Activated CD8-positive, alpha-beta memory T cell treated with anti-CD3 and anti-CD28 coated beads for 4 hours (primary cell): ENCODE results near the gene MEMO1.
"Not testable (repeated sequence)": the region's sequence is repeated elsewhere in the genome, so short reads cannot be mapped to it uniquely, and the experiment has no call there.

Experiments
- DNase-seq, 2 donors: peaks; one replicate each; pipeline ENCODE4 v3.0.0-alpha.2; 2020; ENCODE audit warnings: low read depth in 2 of 2

Gene MEMO1

DNA sequence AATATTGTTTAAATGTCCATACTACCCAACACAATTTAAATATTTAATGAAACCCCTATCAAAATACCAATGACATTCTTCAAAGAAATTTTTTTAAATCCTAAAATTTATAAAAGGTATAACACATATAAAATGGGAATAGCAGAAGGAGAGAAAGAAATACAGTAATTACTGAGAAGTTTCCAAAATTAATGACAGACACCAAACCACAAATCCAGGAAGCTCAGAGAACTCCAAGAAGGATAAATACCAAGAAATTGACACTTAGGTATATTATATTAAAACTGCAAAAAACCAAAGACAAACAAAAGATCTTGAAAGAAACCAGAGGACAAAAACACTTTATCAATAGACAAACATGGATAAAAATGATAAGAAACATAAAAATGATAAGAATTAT is 101.1 kb downstream of the MEMO1 start:
- no peak for DNase-seq

DNA sequence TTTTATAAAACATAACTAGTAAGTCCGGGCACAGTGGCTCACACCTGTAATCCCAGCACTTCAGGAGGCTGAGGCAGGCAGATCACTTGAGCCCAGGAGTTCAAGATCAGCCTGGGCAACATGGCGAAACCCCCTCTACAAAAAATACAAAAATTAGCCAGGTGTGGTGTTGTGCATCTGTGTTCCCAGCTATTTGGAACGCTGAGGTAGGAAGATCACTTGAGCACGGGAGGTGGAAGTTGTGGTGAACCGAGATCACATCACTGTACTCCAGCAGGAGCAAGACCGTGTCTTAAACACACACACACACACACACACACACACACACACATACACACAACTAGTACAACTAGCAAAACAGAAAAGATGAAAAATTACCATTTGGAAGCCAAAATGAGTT is 103.3 kb downstream of the MEMO1 start:
- DNase-seq = not testable (repeated sequence)

DNA sequence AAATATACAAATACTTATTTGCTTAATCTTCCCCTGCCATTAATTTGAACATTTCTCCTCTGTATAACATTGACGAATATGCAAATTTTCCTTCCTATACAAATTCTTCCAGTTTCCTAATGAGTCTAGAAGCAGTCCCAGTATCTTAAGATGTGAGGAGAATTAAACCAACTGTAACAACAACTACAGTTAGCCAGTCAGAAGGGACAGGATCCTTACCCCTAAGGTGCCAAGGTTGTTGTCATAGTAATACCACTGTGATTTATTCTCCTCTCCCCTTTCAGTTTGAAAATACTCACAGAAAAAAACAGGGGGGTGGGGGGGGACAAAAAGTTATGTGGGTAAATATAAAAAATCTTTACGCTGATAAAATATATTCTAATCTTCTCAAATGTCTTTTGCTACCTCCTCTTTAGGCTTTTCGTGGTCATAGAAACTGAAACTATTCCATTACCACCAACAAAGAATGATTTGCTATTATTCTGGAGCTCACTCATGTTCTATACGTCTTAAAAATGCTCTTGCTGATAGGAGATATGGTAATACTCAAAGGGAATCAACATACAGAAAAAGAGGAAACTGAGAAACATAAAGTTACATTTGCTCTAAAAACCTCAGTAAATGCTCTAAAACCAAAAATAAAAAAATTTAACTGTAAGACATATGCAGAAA is 107.6 kb downstream of the MEMO1 start:
- no peak for DNase-seq

DNA sequence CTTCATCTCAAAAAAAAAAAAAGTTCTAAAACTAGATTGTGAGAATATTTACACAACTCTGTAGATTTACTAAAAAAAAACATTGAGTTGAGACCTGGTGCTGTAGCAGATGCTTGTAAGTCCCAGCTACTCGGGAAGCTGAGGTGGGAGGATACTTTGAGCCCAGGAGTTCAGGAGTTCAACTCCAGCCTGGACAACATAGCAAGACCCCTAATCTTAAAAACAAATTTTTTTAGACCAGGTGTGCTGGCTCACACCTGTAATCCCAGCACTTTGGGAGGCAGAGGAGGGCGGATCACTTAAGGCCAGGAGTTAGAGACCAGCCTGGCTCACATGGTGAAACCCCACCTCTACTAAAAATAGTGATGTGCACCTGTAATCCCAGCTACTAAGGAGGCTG is 108.9 kb downstream of the MEMO1 start:
- DNase-seq = no peak

DNA sequence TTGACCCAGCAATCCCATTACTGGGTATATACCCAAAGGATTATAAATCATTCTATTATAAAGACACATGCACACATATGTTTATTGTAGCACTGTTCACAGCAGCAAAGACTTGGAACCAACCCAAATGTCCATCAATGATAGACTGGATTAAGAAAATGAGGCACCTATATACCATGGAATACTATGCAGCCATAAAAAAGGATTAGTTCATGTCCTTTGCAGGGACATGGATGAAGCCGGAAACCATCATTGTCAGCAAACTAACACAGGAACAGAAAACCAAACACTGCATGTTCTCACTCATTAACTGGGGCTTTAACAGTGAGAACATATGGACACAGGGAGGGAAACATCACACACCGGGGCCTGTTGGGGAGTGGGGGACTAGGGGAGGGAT is 110.7 kb downstream of the MEMO1 start:
- not testable (repeated sequence) for DNase-seq

DNA sequence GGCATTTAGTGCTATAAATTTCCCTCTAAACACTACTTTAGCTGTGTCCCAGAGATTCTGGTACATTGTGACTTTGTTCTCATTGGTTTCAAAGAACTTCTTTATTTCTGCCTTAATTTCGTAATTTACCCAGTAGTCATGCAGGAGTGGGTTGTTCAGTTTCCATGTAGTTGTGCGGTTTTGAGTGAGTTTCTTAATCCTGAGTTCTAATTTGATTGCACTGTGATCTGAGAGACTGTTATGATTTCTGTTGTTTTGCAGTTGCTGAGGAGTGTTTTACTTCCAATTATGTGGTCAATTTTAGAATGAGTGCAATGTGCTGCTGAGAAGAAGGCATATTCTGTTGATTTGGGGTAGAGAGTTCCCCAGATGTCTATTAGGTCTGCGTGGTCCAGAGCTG is 112.5 kb downstream of the MEMO1 start:
- DNase-seq = not testable (repeated sequence)

DNA sequence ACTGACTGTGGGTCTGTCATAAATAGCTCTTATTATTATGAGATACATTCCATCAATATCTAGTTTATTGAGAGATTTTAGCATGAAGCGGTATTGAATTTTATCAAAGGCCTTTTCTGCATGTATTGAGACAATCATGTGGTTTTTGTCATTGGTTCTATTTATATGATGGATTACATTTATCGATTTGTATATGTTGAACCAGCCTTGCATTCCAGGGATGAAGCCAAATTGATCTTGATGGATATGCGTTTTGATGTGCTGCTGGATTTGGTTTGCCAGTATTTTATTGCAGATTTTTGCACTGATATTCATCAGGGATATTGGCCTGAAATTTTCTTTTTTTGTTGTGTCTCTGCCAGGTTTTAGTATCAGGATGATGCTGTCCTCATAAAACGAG is 113.5 kb downstream of the MEMO1 start:
- not testable (repeated sequence) for DNase-seq

DNA sequence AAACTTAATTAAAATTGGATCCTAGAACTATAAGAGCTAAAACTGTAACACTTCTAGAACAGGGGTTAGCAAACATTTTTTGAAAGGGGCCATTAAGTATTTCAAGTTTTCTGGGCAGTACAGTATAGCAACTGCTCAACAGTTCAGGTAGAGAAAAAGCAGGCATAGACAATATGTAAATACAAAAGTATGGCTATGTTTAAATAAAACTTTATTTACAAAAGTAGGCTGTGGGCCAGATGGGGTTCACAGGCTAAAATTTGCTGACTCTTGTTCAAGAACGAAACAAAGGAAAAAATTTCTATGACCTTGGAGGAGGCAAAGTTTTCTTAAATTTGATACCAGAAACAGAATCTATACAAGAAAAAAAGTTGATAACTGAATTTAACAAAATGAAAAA is 114.5 kb downstream of the MEMO1 start:
- DNase-seq = no peak

DNA sequence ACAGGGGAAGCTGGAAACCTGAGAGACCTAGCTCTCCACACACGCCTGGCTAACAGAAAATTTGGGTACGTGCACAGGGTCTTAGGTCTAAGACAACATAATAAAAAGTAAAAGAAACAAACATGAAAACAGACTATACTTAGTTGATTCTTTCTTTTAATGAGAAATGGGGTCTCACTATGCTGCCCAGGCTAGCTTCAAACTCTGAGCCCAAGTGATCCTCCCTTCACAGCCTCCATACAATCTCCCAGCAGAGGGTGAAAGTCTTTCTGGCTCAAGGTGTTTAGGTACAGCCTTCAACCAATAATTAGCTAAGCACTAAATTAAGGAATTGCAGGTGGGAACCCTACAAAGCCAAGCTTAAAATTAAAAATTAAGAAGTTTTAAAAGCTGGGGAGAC is 116.2 kb downstream of the MEMO1 start:
- DNase-seq = no peak

DNA sequence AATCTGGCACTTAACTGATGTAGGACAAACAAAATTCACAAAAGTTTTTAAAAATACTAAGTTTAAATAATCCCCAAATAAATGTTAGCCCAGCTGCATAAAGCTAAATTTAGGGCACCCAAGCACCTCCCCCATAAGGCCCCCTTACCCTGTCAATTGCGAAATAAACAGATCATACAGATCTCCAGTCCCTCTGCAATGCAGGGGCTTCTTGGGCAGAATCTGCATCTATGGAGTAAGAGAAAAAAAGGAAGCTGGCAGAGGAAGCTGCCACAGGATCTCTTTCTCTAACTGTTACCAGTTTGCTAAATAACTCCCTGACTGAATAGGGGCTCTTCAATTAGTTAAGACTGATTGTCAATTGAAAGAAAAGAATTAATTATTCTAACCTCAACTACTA is 117.7 kb downstream of the MEMO1 start:
- DNase-seq = no peak

DNA sequence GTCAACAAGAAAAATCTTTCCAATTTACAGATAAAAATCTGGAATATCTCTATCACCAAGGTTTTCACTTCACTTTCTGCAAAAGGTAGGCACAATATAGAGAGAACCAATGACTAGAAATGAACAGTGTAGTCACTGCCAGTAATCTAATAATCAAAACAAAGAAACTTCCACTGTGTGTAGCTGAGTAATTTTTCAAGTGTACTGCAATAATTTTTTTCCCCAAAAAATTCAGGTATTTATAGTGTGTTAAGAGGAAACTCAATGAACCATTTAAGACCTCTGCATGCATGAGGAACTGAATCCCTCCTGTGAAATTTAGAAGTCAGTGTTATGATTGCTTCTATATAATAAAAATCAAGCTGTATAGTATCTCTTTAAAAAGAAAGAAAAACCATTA is 121.8 kb downstream of the MEMO1 start:
- no peak for DNase-seq

DNA sequence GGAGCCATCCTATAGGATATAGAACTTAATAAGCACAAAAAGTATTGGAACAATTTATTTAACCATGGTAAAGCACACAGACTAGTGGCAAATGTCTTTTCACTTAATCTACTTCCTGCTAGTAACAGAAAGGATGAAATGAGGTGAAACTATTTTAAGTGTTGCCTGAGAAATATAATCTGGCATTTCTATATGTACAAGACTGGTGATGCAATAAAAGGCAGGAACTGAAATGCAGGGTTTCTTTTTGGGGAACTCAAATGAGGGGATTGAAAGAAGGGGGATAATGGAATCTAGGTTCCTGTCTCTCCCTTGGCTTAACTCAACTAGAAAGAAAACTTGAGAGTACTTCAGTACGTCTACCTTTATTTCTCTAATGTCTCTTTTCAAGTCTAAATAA is 122.3 kb downstream of the MEMO1 start:
- DNase-seq = no peak

DNA sequence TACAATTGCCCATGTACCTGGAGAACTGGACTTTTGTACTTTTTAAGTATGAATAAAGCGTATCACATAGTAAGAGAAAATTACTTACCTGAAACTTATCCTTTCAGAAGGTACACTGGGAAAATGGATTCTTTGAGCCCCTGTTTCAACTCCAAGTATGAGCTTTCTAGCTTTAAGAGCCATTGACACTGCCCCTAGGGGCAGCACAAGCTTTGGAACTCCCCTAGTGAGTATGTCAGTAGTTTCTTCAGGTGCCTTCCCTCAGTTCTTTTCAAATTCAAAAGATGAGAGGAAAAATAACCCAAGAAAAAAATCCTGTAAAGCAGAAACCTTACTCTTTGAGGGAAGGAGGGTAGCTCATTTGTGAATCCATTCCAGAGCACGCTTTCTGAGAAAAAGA is 124.1 kb downstream of the MEMO1 start:
- DNase-seq = no peak

DNA sequence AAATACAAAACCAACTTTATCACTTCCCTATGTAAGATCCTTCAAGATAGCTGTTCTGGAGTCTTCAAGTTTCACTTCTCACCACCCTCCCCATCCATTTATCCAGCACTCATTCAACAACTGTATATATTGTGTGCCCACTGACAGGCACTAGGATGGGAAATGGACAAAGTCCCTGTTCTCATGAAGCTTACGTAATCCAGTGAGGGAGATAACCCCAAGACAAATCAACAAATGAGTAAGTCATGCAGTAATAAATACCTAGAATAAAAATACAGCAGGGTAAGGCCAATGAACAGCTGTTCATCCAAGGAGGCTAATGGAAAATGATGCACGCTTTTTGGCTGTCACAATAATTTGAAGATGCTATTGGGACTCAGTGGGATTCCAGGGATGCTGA is 133.8 kb downstream of the MEMO1 start:
- DNase-seq = no peak

DNA sequence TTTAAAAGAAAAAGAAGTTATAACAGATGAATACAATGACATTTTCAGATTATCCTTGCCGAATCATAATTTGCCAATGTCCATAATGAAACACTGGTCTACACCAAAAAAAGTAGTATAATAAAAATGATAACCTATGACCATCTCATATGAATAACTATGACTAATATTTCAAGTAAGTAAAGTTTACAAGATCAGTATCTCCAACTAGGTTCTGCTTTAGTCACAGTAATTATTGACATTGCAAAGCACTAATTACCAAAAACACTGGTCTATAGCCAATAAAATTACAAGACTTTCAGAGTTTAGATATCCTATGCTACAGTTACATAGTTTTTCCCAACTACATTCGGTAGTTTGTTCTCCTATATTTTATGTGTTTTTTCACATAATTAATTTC is 136.7 kb downstream of the MEMO1 start:
- DNase-seq = no peak

DNA sequence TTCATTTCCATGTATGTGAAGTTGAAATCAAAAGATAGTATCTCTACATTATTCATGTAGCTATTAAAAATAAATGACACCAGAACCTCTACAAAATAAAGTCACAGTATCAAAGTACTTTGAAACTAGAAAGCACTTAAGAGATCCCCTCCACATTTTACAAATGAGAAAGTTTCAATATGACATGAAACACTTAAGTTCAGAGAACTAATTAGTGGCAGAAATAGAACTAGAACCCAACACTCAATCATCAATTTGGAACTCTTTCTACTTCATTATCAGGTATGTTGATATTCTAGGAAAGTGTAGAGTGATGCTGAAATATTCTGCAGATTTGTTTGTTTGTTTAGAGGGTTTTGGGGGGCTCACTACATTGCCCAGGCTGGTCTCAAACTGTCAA is 145.6 kb downstream of the MEMO1 start:
- no peak for DNase-seq

DNA sequence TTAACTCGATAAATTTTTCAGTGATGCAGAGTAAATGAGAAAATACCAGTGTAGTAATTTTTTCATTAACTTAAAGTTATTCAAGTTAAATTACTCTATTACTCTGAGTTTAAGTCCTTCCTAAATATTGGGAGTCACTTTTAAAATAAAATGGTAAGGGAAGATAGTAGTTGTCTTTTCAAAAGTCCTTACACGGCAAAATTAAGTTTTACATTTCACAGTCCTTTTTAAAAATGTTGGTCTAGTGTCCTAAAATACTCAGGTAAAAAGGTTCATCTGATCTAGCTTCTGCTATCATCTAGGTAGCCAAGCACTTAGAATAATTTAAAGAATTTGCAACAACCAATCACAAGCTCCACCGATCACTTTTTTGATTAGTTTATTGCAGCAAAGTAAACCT is 146.9 kb downstream of the MEMO1 start:
- DNase-seq = no peak

DNA sequence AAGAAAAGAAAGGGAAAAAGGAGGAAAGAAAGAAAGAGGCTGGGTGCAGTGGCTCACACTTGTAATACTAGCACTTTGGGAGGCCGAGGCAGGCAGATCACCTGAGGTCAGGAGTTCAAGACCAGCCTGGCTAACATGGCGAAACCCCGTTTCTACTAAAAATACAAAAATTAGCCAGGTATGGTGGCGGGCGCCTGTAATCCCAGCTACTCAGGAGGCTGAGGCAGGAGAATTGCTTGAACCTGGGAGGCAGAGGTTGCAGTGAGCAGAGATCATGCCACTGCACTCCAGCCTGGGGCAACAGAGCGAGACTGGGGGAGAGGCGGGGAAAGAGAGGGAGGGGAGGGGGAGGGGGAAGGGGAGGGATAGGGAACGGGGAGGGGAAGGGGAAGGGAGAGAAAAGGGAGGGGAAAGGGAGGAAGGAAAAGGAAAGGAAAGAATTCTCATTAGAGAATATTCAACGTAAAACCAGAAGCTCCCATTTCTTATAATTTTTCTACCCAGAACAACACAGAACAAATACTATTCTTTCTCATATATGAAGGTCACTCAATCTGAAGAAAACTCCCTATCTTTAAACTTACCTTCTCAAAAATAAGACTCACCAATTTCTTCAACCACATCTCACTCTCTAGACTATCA is 147.7 kb downstream of the MEMO1 start:
- not testable (repeated sequence) for DNase-seq

DNA sequence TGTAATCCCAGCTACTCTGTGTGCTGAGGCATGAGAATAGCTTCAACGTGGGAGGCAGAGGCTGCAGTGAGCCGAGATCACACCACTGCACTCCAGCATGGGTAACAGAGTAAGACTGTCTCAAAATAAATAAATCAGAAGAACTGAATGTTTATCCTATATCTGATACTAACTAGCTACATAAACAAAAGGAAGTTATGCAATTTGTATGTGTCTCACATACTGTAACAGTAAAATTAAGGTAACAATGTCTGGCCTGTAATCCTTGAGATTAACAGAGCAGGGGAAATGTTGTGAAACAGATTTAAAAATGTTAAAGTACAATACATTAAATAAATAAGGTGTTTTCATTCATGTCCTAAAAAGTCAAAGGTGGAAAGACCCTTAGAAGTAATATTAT is 150.8 kb downstream of the MEMO1 start:
- no peak for DNase-seq

DNA sequence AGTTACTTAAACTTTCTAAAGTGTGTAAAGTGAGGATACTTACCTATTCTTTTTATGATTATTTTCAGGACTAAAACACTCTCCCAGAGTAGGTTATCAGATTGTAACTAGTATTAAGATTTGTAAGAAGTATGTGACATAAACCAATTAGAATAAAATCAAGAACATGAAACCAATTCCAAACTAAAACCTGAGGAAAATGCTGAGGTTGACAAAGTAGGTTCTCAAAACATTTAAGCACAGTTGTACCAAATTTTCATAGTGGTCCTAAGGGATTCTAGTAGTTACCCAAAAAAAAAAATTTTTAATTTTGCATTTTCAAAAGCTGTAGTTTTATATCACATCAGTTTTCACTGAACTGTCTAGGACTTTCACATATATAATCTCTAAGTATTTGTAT is 157.3 kb downstream of the MEMO1 start:
- no peak for DNase-seq

DNA sequence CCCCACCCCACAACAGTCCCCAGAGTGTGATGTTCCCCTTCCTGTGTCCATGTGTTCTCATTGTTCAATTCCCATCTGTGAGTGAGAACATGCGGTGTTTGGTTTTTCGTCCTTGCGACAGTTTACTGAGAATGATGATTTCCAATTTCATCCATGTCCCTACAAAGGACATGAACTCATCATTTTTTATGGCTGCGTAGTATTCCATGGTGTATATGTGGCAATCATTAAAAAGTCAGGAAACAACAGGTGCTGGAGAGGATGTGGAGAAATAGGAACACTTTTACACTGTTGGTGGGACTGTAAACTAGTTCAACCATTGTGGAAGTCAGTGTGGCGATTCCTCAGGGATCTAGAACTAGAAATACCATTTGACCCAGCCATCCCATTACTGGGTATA is 168.7 kb downstream of the MEMO1 start:
- DNase-seq = not testable (repeated sequence)

DNA sequence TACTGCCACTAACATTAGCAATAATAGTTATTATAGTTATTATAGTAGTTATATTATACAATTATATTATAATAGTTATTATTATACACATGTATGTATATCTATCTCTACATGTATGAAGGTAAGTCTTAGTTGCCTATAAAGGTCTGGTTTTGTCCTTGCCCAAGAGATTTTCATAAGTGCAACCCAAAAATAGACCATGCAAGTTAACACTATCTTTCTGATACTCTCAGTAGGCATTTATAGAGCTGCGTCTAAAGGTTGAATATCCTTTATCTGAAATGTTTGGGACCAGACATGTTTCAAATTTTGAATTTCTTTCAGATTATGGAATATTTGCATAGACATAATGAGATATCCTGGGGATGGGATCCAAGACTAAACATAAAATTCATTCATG is 175.4 kb downstream of the MEMO1 start:
- DNase-seq = no peak

DNA sequence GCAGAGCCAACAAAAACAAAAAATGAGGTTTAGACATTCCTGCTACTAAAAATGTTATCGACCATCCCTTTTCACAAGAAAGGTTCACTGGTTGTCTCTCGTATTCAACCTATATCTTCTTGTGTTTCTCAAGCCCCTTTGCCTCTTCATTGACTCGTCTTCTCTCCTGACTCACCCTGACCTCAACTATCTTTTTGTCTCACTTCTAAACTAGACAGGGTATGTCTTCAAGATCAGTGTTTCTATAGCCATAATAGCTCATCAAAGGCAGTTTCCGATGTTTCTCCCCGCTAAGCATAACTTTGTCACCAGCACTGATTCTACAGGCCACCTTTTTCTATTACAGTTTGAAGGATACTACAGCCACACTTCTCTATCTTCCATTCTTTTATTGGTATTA is 178.4 kb downstream of the MEMO1 start:
- no peak for DNase-seq

DNA sequence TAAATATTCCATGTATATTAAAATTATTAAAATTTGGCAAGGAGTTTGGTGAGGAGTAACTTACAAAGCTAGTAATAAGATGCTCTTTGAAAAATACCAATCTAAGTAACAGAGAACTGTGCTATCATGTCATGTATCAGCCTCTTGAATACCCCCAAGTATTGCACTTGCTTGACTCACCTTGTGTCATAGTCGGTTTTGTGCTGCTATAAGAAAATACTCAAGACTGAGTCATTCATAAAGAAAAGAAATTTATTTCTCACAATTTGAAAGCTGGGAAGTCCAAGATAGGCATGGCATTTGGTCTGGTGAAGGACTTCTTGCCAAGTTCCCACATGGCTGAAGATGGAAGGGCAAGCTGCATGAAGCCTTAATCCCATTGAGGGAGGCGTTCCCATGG is 179.2 kb downstream of the MEMO1 start:
- DNase-seq = no peak
